HG02678 (cell line): ENCODE results near the gene RPL15.
"Not testable (repeated sequence)": the region's sequence is repeated elsewhere in the genome, so short reads cannot be mapped to it uniquely, and the experiment has no call there.

ENCODE experiments used
- ATAC-seq: cut with Tn5 transposase; IDR thresholded peaks from one replicate; pipeline ENCODE4 v1.9.1; 2021; ENCODE audit warnings: mild to moderate bottlenecking, moderate library complexity; ENCODE audit not compliant: unreplicated experiment

RPL15 gene

DNA sequence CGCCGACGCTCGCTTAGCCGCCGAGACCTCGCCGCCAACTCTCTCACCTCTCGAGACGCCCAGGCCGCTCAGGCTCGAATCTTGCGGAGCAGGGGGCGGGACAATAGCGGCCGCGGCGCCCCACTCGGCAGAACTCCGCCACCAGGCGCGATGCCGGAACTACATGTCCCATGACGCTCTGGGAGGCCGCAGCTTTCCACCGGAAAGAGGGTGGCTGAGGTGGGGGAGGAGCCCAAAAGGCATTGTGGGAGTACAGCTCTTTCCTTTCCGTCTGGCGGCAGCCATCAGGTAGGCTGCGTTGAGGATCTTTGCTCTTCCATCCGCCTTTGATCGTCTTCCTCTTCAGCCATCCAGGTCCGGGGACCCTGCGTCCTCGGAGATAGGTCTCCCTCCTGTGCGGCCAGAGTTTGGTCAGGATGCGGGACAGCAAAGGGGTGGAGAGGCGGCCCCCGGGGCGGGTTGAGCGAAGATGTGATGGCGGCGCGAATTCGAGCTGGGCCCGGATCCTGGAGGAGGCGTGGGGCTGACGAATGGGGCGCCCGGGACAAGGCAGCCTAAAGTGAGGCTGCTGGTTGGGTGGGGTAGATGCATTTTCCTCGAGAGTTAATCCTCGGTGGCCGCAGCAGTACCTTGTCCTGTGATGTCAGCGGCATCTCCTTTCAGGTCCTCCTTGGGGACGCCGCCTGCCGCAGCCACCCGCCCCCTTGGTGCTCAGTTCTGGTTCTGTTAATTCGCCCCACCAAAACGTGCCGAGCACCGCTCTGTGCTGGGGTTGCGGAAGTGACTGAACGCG, at the start of gene RPL15, which contains the start of gene NKIRAS1:
Gene RPL15, plus strand, starts transcription at position 247 of the 793 bp plus-strand sequence. CDS start 728 bp downstream, outside the sequence.
Gene NKIRAS1, minus strand, starts transcription at position 105 of the 793 bp plus-strand sequence. CDS start 6,086 bp downstream, outside the sequence.
- ATAC-seq, result peak; percentile 92

DNA sequence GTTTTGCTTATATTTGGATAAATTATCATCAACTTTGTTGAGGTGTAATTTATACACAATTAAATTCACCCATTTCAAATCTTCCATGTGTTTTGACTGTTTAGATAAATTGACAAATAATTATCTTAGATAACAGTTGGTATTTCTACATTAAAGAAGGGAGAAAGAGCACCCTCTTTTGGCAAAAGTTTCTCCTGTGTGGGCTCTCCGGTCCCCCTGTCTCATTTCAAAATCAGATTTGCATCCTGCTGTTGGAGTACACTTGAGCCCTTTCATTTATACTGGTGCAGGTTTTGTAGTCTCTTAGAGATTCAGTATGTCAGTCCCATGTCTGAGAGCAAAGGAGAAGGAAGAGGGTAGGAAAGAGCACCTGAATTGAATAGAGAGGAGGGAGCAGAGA, 49.5 kb upstream of the RPL15 start:
- no peak for ATAC-seq

DNA sequence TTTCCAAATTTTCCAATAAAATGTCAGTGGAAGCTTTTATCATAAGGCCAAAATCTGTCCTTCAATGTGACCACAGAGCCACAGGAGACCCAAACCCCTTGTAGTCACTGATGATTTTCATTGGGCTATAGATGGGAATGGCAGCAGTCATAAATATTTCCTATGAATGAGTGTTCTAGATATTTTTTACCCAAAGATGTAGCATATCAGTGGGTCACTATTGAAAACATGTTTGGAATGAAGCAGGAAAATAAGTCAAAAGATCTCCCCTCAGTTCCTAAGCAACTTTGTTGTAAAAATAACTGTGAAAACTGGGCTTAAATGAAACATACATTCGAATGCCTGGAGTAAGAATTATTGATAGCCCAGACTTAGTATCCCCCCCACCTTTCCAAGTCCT, 49.1 kb upstream of the RPL15 start:
- no peak for ATAC-seq

DNA sequence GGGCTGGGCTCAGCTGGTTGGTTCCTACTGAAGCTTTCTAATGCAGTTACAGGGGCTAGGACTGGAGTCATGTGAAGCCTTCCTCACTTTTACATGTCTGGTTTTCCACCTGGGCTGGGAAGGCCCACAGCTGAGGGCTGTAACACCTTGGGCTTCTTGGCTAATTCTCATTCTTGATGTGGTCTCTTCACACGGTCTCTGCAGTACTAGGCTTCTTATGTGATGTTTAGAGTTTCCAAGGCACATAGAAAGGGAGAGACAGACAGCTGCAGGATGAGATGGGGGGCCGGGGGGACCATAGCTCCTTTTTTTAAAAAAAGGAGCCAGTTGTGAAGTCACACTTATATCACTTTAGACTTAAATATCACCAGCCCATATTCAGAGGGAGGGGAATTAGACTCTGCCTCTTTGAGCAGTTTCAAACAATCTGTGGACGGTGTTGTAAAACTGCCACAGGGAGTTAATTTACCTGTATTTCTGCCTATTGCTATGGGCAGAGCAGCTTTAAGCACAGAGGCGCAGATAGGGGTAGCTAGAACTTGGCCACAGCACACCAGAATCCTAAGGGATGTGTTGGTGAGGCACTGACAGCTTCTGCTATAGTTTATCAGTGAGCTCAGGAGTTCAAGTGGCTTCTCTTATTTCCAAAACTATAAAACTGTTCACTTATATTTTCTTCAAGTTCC, 46.8 kb upstream of the RPL15 start:
- ATAC-seq, result no peak

DNA sequence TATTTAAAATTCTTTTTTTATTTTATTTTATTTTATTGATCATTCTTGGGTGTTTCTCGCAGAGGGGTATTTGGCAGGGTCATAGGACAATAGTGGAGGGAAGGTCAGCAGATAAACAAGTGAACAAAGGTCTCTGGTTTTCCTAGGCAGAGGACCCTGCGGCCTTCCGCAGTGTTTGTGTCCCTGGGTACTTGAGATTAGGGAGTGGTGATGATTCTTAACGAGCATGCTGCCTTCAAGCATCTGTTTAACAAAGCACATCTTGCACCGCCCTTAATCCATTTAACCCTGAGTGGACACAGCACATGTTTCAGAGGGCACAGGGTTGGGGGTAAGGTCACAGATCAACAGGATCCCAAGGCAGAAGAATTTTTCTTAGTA, 46.3 kb upstream of the RPL15 start:
- not testable (repeated sequence) for ATAC-seq

DNA sequence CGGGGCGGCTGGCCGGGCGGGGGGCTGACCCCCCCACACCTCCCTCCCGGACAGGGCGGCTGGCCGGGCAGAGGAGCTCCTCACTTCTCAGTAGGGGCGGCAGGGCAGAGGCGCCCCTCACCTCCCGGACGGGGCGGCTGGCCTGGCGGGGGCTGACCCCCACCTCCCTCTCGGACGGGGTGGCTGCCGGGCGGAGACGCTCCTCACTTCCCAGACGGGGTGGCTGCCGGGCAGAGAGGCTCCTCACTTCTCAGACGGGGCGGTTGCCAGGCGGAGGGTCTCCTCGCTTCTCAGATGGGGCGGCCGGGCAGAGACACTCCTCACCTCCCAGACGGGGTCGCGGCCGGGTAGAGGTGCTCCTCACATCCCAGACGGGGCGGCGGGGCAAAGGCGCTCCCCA, 45.6 kb upstream of the RPL15 start:
- not testable (repeated sequence) for ATAC-seq

DNA sequence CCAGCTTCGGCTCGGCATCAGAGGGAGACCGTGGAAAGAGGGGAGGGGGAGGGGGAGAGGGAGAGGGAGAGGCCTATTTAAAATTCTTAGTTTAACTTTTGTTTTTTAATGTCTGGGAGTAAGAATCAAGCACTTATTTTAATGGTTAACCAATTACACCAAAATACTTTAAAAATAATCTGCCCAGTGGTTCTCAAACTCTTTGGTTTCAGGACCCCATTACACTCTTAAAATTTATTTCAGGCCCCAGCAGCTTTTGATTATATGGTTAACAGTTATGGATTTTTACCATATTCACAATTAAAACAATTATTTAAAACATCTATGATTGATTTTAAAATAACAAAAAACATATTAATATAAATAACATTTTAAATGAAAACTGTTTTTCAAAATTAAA, 44.6 kb upstream of the RPL15 start:
- ATAC-seq, result no peak

DNA sequence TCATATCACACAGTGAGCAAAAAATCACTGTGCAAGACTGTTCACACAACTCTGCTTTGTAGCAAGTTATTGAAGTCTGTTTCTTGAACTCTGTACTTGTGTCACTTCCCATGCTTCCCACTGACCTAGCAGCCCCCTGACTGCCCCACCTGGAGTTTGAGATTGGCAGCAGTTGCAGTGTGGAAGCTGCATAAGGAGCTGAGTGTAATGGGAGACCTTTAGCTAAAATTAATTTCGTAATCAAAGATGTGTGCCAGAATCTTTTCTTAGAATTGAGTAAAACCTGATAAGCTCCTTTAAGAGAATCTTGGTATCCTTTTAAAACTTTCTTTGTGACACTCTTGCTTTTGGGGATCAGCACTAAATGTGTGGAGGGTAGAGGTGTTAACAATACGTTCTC, 43.0 kb upstream of the RPL15 start:
- no peak for ATAC-seq

DNA sequence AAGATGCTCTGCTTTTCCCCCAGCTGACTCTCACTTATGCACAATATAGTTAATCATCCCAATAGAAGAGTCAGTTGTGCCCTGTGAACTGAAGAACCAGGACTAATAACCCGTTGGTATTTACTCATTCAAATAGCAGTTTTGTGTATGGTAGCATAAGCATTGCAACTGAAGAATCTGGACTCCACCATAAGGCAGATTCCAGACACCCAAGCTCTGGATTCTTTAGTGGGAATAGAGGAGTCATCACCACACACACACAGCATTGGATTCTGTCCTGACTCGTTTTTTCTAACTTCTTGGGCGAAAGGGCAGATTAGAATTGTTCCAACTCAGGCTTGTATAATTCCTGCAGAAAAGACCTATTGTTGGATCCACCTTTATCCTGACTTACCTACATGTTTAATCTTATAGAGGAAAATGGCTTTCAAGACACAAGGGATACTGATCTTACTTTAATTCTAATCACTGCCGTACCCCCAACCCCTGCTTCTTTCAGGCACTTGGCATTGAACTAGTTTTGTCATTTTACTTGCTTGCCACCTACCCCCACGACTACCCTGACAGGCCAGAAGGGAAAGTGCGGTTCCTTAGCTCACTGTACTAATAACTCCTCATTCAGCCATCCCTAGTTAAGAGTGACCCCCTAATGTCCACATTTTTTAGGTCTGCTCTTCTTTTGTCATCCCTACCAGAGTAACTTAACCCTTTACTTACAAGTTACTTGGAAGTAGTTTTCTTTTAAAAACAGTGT, 42.4 kb upstream of the RPL15 start:
- no peak for ATAC-seq

DNA sequence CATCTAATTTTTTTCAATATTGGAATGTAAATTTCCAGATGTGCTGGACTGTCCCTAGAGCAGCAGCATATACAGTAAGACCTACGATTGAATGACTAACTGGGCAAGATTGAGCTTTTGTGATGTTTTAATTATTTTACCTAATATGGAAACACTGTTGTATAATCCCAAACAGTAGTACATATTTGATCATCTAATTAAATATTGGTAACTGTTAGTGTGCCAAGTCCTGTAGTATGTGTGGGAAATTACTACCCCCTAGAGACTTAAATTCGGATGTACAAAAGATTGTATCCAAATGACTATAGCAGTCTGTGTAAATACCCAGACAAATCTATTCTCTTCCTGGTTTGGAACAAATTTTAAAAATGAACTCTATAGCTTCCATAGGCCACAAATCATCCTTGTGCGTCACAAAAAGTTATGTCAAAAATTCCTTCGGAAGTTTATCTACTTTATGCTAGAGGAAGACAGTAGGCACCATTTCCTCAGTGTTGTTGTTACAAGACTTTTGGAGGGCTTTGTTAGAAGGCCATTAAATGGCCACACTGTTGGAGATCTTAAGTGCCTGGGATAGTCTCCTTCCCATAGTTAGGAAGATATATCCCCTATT, 41.7 kb upstream of the RPL15 start:
- ATAC-seq, result no peak

DNA sequence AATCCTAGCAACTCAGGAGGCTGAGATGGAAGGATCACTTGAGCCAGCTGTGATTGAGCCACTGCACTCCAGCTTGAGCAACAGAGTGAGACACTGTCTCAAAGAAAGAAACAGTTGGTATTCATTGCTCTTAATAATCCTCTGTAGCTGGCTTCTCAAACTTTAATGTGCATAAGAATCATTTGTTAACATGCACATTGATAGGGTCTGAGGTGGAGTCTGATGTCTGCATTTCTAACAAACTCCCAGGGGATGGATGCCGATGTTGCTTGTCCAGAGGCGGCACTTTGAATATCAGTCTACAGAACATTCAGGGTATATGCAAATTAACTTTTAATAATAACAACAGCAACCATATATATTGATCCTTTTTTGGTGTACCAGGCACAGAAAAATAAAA, 40.0 kb upstream of the RPL15 start:
- ATAC-seq, result no peak

DNA sequence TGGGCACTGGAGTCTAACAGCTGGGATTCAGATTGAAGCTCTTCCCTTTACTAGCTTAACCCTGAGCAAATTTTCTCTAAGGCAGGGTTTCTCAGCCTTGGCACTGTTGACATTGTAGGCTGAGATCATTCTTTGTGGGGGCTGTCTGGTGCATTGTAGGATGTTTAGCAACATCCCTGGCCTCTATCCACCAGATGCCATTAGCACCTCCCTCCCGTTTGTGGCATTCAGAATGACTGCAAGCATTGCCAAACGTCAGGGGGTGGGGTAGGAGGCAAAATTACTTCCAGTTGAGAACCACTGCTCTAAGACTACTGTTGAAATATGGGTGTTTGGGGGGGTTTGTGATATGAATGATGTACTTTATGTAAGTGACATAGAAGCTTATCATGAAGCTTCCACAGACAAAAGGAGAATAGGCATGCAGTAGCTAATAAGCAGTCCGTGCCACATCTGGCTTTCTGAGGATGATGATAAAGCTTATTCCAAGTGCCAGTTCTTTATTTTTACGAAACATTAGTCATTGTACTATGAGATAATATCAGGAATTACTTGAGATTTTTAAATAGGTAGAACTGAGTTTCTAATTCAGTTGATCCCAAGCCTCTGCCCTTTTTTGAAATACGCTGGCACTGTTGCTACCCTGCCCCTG, 39.5 kb upstream of the RPL15 start:
- no peak for ATAC-seq

DNA sequence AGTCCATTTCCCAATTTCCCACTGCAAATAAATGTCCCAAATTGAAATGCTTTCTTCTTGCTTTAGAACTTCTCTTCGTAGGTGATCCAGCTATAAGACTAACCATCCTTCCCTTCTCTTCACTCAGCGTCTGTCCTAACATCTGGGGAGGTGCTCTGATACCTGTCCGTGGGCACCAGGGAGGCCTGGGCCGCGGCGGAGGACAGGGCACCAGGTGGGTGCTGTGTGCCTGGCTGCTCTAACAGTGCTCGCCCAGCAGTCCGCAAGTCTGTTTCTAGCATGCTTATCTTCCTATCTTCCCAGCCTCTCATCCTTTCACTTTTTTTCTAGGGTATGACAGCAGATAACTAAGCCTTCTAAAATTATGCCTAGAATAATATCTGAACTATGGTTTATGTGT, 37.4 kb upstream of the RPL15 start:
- no peak for ATAC-seq

DNA sequence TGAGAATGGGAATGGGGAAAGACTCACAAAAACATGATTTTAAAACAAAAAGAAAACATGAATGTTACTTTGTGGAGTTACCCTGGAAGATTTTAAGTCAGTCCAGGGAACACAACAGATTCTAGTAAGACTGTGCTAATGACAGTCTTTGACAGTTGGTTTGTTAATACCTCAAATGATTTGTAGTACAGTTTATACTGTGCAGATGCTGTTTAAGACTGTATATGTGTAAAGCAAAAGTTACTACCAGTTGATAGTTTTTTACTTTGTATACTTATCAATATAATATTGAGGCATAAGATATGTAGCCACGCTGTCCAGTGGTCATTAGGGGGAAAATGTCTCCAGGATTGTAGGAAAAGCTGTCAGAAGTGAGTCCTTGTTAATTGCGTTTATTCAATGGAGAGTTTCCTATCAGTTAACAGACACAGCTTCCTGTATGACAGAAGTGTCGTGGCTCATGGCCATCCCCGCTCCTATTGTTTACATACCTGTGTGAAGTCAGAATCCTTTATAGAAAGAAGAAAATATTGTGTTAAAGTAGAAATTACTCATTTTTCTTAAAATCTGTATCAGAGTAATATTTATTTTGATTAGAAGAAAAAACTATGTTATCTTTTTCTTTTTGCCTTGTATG, 36.1 kb upstream of the RPL15 start:
- no peak for ATAC-seq

DNA sequence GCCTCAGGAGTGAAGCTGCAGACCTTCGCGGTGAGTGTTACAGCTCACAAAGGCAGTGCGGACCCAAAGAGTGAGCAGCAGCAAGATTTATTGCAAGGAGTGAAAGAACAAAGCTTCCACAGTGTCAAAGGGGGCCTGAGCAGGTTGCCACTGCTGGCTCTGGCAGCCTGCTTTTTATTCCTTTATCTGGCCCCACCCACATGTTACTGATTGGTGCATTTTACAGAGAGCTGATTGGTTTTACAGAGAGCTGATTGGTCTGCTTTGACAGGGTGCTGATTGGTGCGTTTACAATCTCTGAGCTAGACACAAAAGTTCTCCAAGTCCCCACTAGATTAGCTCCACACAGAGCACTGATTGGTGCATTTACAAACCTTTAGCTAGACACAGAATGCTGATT, 34.9 kb upstream of the RPL15 start:
- ATAC-seq, result not testable (repeated sequence)

DNA sequence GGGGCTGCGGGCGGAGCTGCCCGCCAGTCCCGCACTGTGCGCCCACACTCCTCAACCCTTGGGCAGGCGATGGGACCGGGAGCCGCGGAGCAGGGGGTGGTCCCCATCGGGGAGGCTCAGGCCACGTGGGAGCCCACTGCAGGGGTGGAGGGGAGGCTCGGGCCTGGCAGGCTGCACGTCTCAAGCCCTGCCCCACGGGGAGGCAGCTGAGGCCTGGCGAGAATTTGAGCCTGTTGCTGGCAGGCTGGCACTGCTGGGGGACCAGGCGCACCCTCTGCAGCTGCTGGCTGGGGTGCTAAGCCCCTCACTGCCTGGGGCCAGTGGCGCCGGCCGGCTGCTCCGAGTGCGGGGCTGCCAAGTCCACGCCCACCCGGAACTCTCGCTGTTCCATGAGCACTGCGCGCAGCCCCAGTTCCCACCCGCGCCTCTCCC, 34.4 kb upstream of the RPL15 start:
- no peak for ATAC-seq

DNA sequence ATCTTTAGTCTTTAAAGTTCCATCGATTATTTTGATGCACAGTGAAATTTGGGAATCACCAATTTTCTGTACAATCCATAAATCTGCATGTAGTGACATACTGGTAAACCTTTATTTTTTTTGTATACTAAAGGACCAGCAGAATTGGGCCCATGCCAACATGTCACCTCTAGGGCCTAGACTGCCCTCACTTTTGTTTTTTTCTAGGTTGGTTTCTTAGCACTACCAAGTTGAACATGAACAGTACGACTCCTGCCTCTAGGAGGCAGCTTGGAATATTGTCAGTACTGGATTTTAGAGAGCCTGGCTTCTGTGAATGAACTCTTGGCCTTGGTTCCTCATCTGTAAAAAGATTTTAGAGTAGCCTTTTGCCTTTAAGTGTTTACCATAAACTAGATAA, 32.5 kb upstream of the RPL15 start:
- ATAC-seq, result no peak

DNA sequence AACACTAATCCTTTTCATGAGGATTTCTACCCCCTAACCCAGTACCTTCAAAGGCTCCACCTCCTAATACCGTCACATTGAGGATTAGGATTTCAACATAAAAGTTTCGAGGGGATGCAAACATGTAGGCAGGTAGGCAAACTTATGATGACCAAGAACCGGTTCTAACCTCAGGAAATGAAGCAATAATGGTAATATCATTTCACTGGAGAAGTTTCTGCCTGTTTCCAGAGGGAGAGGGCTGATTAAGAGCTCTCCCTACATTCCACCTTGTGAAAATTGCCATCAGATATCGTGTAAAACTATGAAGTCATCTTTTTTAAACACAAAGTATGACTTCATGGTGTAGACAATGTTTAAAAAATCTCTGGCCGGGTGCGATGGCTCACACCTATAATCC, 31.7 kb upstream of the RPL15 start:
- ATAC-seq, result no peak

DNA sequence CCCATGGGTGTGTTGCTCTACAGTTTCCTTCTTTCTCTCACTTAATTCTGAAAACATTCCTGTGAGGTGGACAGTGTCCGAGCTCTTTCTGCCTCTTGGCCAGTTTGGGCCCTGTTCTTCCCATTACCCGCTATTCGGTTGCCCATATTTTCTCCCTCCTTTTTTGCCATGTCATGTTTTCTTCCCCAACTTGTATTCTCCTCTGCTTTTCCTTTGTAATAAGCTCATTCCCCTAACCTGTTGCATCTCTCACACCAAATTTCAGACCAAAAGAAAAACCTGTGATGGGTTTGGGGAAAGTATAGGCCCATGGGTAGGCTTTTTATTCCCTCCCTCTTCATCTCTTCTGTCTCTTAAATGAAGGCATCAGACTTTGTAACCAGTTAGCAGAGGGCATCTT, 30.6 kb upstream of the RPL15 start:
- no peak for ATAC-seq

DNA sequence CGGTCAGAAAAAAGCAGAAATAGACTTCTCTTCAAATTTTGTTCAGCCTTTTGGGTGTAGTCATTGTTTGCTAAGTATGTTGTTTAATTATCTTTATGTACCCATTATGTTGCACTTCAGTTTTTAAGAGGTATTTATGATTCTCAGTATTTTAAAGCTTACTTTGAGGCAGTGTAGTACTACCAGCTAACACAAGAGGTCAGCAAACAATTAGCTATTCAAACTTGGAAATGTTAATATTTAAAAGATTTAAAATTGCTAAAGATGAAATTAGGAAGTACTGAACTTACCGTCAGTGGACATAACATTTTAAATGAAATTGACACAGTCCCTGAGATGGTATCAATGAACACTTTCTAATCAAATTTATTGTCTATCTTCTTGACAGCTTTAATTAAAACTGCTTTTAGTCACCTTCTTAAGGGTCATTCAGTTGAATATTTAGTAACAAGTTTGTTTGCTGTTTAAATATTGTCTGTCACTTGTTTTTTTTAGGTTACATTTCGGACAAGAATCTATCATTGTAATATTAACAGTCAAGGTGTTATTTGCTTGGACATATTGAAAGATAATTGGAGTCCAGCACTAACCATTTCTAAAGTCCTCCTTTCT, 28.2 kb upstream of the RPL15 start:
- ATAC-seq, result no peak
